Measurements from ENCODE around the gene SYNGR1.
A peak's percentile ranks its signal among the peaks of the same experiment; 100 is the strongest.
"Not testable (repeated sequence)": the region's sequence is repeated elsewhere in the genome, so short reads cannot be mapped to it uniquely, and the experiment has no call there.

The SYNGR1 gene

DNA sequence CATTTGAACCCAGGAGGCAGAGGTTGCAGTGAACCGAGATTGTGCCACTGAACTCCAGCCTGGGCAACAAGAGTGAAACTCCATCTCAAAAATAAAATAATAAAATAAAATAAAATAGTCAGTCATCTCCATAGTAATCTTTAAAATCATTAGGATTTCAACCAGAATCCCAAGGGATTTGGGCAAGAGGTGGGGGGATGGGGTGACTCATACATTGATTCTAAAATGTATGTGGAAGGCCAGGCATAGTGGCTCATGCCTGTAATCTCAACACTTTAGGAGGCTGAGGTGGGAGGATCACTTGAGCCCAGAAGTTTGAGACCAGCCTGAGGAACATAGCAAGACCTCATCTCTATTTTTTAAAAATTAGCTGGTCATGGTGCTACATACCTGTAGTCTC, 19.2 kb upstream of the SYNGR1 start:
- H3K4me1 Mint-ChIP-seq, result not testable (repeated sequence)

DNA sequence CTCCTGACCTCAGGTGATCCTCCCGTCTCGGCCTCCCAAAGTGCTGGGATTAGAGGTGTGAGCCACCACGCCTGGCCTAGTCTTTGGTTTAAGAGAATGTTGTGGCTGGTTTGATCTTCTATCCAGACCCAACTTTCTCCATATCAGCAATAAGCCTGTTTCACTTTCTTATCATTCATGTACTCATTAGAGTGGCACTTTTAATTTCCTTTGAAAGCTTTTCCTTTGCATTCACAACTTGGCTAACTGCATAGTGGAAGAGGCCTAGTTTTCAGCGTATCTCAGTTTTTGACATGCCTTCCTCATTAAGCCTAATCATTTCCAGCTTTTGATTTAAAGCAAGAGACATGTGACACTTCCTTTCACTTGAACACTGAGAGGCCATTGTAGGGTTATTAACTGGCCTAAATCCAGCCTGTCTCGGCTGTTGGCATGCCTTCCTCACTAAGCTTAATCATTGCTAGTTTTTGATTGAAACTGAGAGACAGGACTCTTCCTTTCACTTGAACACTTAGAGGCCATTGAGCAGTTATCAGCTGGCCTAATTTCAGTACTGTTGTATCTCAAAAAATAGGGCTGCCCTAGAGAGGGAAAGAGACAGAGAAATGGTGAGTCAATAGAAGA, 17.2 kb upstream of the SYNGR1 start:
- H3K27ac Mint-ChIP-seq, result no peak overlapping the region
- H3K4me3 Mint-ChIP-seq, result no peak overlapping the region
- no peak for ATAC-seq

More for the DNA sequence above, 19.2 kb upstream of the SYNGR1 start:
- H3K9me3 Mint-ChIP-seq, H3K27me3 Mint-ChIP-seq, H3K27ac Mint-ChIP-seq, H3K36me3 Mint-ChIP-seq, H3K4me3 Mint-ChIP-seq, ATAC-seq: not testable (repeated sequence)

DNA sequence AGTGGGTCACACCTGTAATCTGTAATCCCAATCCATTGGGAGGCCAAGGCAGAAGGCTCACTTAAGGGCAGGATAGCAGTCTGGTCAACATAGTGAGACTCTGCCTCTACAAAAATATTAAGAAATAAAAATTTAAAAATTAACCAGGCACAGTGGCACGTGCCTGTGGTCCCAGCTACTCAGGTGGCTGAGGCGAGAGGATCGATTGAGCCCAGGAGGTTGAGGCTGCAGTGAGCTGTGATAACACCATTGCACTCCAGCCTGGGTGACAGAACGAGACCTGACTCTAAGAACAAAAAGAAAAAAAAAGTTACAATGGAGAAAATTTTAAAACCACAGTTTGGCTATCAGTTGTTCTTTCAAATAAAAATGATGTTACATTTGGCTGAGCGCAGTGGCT, 13.4 kb upstream of the SYNGR1 start:
- H3K9me3 Mint-ChIP-seq, result no peaks in the 10 kb centered on the region
- H3K4me3 Mint-ChIP-seq, result no peak overlapping the region
- no peaks in the 10 kb centered on the region for H3K4me1 Mint-ChIP-seq
- no peaks in the 10 kb centered on the region for H3K36me3 Mint-ChIP-seq
- no peak overlapping the region for H3K27ac Mint-ChIP-seq
- no peak for ATAC-seq
- H3K27me3 Mint-ChIP-seq, result no peaks in the 10 kb centered on the region

More for the DNA sequence above, 17.2 kb upstream of the SYNGR1 start:
- Mint-ChIP-seq H3K9me3 (no peaks in the 10 kb centered on the region), H3K36me3 (no peaks in the 10 kb centered on the region), H3K4me1 (no peaks in the 10 kb centered on the region), H3K27me3 (no peaks in the 10 kb centered on the region)

DNA sequence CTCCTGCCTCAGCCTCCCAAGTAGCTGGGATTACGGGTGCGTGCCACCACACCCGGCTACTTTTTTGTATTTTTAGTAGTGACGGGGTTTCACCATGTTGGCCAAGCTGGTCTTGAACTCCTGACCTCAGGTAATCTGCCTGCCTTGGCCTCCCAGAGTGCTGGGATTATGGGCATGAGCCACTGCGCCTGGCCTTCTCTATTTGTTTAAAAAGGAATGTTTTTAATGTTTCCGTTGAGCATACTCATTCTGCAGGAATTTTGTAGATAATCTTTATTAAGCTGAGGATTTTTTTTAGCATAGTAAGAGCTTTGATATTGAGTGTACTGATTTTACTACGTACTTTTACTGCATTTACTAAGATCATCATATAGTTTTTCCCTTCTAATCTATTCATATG, 10.0 kb upstream of the SYNGR1 start:
- H3K27me3 Mint-ChIP-seq, H3K27ac Mint-ChIP-seq, H3K4me1 Mint-ChIP-seq: not testable (repeated sequence)

DNA sequence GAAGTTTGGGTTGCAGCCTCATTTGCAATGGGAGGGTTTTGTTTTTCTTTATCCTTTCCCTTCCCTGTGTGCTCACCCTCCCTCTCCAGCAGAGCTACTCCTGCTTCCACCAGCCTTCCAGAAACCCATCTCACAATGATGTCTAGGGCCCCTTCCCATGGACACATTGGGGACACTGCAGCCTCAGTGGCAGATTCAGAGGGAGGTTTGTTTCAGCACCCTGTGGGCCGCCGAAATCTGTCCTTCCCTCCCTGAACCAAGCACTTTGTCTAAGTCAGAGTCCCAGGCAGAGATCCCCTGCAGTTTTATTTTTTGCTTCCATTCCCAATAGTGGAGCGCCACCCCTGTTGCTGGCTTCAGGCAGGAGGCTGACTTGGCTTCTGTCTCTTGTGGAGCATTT, 8.6 kb upstream of the SYNGR1 start:
- no peak overlapping the region for H3K27ac Mint-ChIP-seq
- H3K36me3 Mint-ChIP-seq, result no peaks in the 10 kb centered on the region
- H3K4me3 Mint-ChIP-seq, result no peak overlapping the region
- H3K9me3 Mint-ChIP-seq, result no peaks in the 10 kb centered on the region
- no peak for ATAC-seq
- peaks cover 7% of the 10 kb centered on the region for H3K4me1 Mint-ChIP-seq
- H3K27me3 Mint-ChIP-seq, result no peaks in the 10 kb centered on the region

More for the DNA sequence above, 10.0 kb upstream of the SYNGR1 start:
- H3K4me3 Mint-ChIP-seq, H3K9me3 Mint-ChIP-seq, H3K36me3 Mint-ChIP-seq, ATAC-seq: not testable (repeated sequence)

DNA sequence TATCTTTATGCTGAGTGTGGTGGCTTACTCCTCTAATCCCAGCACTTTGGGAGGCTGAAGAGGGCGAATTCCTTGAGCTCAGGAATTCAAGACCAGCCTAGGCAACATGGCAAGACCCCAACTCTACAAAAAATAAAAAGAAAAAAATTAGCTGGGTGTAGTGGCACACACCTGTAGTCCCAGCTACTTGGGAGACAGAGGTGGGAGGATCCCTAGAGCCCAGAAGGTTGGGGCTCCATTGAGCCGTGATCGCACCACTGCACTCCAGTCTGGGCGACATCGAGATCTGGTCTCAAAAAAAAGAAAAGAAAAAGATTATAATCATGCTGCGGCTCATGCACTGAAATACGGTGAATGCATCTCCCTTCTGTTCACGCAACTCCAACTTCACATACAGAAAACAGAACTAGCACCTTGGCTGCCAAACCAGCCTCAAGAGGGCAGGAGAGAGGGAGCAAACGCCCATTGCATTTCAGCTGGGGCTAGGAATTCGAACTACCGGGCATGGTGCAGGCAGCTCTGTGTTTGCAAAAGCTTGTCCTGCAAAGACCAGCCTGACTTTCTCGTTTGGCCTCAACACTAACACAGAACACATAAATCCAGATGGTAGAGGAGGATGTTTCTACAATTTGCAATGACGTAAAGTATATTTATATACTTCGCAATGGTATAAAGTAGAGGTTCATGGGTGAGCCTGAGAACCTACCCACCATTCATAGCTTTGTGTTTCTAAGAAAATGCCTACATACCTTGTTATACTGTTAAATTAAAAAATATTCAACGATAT, 6.3 kb upstream of the SYNGR1 start:
- Mint-ChIP-seq H3K4me3 (no peak overlapping the region), H3K27me3 (no peaks in the 10 kb centered on the region), H3K27ac (no peak overlapping the region), H3K4me1 (peaks cover 7% of the 10 kb centered on the region), H3K9me3 (no peaks in the 10 kb centered on the region), H3K36me3 (no peaks in the 10 kb centered on the region)
- ATAC-seq, result peak; percentile 85

DNA sequence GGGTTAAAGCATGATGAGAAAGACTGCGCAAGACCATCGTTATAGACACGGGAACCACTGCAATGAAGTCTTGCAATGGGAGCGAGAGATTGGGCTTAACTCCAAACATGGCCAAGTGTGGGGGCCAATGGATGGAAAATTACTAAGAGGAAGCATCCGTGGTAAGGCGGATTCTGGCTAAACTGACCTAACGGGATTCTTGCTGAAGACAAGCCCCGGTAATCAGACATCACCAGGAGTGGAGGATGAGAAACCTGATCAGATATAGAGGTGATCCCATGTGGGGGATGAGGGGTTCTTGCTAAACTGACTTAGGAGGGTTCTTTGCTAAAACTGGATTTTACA, 5.8 kb upstream of the SYNGR1 start:
- Mint-ChIP-seq H3K9me3 (no peaks in the 10 kb centered on the region), H3K27ac (no peak overlapping the region), H3K4me1 (peaks cover 11% of the 10 kb centered on the region), H3K27me3 (no peaks in the 10 kb centered on the region), H3K36me3 (no peaks in the 10 kb centered on the region), H3K4me3 (no peak overlapping the region)
- ATAC-seq, result no peak

DNA sequence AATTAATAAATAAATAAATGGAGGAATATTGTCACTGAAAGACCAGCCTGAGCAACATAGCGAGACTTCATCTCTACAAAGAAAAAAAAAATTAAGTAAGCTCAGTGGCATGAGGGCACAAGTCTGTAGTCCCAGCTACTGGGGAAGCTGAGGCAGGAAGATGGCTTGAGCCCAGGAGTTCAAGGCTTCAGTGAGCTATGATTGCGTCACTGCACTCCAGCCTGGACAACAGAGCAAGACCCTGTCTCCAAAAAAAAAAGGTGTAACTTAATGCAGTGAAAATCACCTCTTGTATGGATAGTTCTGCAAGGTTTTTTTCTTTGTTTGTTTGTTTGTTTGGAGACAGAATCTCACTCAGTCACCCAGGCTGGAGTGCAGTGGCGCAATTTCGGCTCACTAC, 4.6 kb upstream of the SYNGR1 start:
- ATAC-seq, result no peak
- no peaks in the 10 kb centered on the region for H3K27me3 Mint-ChIP-seq
- H3K4me1 Mint-ChIP-seq, result peaks cover 18% of the 10 kb centered on the region
- no peak overlapping the region for H3K4me3 Mint-ChIP-seq
- no peaks in the 10 kb centered on the region for H3K36me3 Mint-ChIP-seq
- no peak overlapping the region for H3K27ac Mint-ChIP-seq
- H3K9me3 Mint-ChIP-seq, result no peaks in the 10 kb centered on the region

DNA sequence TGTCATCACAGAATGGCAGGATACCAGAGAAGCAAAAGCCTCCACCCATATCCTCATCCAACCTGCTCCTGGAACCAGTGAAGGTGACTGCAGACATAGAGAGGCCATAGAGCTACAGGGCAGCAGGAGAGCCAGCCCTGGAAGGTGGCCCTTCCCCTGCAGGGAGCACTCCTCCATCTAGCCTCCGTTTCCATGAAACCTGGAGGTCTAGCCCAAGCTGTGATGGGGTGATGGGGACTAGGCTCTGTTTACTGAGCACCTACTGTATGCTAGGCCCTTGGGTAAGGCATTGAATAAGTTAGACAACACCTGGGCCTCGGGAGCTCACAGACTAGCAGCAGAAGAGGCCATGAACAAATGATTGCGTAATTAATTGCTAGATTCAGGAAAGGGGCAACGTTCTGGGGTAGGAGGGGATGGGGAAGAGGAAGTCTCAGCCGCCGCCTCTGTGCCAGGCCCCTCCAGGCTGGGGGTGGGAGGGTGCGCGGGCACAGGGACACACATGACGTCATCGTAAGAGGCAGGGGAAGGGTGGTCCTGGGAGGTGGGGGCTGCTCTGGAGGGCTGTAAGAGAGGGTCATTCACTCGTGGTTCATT, 784 bp upstream of the SYNGR1 start:
- peak overlapping the region; percentile 78 for H3K27ac Mint-ChIP-seq
- ATAC-seq, result peak; percentile 46
- H3K27me3 Mint-ChIP-seq, result no peaks in the 10 kb centered on the region
- H3K36me3 Mint-ChIP-seq, result no peaks in the 10 kb centered on the region
- no peaks in the 10 kb centered on the region for H3K9me3 Mint-ChIP-seq
- H3K4me1 Mint-ChIP-seq, result peaks cover 34% of the 10 kb centered on the region
- peak overlapping the region; percentile 86 for H3K4me3 Mint-ChIP-seq

DNA sequence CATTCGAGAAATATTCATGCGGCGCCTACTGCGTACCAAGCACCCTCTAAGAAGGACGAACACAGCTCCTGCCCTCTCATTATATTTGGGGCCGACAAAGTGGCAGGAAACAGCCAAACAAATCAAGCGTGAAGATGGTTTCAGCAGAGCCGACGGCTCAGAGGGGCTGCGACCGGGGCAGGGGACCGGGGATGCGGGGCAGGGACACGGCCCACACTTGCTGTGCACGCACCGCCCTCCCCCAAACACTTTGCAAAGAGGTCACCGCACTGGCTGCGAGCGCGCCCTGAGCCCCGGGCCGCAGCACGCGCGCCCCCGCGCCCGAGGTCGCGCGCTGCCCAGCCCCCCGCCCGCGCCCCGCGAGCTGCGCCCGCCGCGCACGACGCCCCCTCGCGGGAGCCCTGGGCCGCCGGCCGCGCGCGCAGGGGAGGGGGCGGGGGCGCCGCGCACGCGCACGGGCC, 255 bp upstream of the SYNGR1 start:
- Mint-ChIP-seq H3K4me1 (peaks cover 34% of the 10 kb centered on the region), H3K4me3 (peak overlapping the region; percentile 86), H3K9me3 (no peaks in the 10 kb centered on the region), H3K27me3 (no peaks in the 10 kb centered on the region), H3K36me3 (no peaks in the 10 kb centered on the region), H3K27ac (peak overlapping the region; percentile 78)
- ATAC-seq, result peak; percentile 60

DNA sequence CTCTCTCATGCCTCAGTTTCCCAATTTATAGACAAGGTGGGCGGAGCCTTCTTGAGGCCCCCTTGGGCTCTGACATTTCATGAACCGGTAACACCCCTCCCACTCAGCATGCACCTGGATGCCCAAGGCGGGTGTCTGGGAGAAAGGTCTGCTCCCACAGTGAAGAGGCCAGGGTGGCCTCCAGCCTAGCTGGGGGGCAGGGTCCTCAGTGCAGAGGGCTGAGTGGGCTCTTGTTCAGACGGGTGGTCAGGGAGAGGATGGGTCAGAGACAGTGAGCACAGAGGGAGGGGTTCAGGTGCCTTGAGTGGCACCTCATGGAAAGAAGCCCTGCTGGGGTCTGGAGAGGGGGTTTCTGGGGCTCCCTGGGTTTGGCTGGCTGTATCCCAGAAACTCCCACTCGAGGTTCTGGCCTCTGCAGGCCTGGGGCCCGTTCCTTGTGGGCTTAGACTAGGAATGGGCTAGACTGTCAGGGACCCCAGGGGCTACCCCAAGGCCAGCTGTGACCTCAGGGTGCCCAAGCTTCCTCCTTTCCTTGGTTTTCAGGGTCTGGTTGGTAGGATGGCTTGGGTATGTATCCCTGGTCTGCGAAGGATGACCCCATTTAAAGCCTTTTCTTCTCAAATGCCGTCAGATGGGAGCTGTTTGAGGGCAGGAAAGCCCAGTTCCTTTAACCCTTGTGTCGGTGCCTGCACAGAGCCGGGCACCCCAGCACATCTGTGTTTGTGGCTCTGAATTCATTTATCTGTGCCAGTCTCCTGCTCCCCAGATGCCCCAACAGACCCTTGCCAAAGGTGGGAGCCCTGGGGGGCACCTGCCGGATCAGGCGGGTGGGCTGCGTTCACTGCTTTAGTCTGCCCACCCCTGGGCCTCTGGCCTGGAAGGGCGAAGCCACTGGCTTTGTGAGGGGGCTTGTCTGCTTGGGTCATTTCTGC, 1.2 kb downstream of the SYNGR1 start:
- Mint-ChIP-seq H3K36me3 (no peaks in the 10 kb centered on the region), H3K27ac (peak overlapping the region; percentile 78), H3K4me1 (peaks cover 34% of the 10 kb centered on the region), H3K4me3 (peak overlapping the region; percentile 73), H3K9me3 (no peaks in the 10 kb centered on the region), H3K27me3 (no peaks in the 10 kb centered on the region)
- peak; percentile 54 for ATAC-seq

DNA sequence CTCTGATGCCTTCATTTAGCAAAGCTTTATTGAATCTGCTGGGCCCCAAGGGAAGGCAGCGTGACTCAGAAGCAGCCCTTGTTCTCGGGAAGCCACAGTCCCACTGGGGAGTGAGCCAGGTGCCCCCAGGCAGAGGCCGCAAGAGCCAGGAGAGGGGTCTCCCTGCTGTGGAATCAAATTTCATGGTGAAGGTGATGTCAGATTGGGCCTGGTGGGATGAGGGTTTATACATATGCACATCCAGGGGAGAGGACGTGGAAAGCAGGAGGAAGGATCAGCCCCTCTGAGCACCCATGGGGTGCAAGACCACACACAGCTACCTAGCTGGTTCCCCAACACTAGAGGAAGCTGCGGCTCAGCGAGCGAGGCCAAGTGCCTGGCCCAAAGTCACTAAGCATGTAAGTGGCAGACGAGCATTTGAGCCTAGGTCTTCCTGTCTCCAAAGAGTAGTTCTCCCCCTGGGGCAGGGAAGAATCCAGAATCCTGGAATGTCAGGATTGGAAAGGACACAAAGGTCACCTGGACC, 2.0 kb downstream of the SYNGR1 start:
- Mint-ChIP-seq H3K27ac (peak overlapping the region; percentile 78), H3K4me3 (peak overlapping the region; percentile 73), H3K27me3 (no peaks in the 10 kb centered on the region), H3K4me1 (peaks cover 34% of the 10 kb centered on the region), H3K9me3 (no peaks in the 10 kb centered on the region), H3K36me3 (no peaks in the 10 kb centered on the region)
- ATAC-seq, result peak; percentile 90

DNA sequence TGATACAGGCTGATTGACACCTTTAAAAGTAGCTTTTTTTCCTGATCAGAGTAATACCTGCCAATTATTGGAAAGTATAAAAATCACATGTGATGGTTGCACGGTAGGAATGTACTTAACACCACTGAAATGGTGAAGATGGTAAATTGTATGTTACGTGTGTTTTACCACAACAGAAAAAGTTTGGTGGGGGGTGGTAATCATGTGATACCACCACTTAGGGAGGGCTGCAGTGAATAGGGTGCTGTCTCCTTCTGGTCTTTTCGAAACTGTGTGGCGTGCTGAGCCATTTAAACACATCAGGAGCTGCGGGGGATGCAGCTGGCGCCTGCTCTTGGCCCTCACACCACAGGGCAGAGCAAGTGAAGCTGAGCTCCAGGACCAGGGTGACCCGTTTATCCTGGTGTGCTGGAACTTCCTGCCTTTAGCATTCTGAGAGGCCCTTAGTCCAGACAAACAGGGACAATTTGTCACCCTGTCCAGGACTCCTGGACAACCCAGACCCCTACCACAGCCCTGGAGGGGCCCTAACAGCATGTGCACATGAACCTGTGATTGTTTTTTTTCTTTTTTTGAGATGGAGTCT, 2.6 kb downstream of the SYNGR1 start:
- H3K9me3 Mint-ChIP-seq, result no peaks in the 10 kb centered on the region
- H3K4me1 Mint-ChIP-seq, result peaks cover 34% of the 10 kb centered on the region
- no peaks in the 10 kb centered on the region for H3K27me3 Mint-ChIP-seq
- H3K4me3 Mint-ChIP-seq, result peak overlapping the region; percentile 73
- H3K36me3 Mint-ChIP-seq, result no peaks in the 10 kb centered on the region
- H3K27ac Mint-ChIP-seq, result peak overlapping the region; percentile 78
- ATAC-seq, result no peak

DNA sequence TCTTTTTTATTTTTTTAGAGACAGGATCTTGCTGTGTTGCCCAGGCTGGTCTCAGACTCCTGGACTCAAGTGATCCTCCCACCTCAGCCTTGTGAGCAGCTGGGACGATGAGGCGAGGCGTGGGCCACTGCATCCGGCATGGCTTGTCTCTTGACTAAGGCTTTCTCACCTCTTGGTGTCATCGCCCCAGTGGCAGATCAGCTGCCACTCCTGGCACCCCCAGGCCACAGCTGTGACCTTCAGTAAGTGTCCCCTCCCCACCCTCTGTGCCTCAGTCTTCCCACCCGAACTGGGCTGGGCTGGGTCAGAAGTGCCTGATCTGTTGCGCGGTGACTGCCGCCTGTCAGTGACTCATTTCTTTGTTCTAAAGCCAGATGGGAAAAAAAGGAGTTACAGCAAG, 3.6 kb downstream of the SYNGR1 start:
- Mint-ChIP-seq H3K9me3 (no peaks in the 10 kb centered on the region), H3K27me3 (no peaks in the 10 kb centered on the region), H3K27ac (no peak overlapping the region), H3K4me1 (peaks cover 34% of the 10 kb centered on the region), H3K36me3 (no peaks in the 10 kb centered on the region), H3K4me3 (no peak overlapping the region)
- ATAC-seq, result no peak

Data from stimulated activated memory B cell treated with anti-CD40 and anti-IgM and Interleukin-4, amounts not matched to agents 10 μg/mL and 1 μg/mL and 100 μg/mL, for 72 hours (primary cell).